Transverse colon (tissue), 4 donors: ENCODE data around the gene CDK5.
"Not testable (repeated sequence)": the region's sequence is repeated elsewhere in the genome, so short reads cannot be mapped to it uniquely, and the experiment has no call there.

ENCODE experiments used
- CTCF ChIP-seq, 5 experiments: fragments of 200-600 bp in 3 of 5; fragments of 450-650 bp in 2 of 5; sonication (generic) in 3 of 5; IDR thresholded peaks; 1 replicate in 2 of 5; 2 replicates in 3 of 5; pipeline ENCODE4 v1.5.1; 2016 to 2017; ENCODE audit warnings: antibody characterized with exemption in 5 of 5, inconsistent platforms in 3 of 5, mild to moderate bottlenecking in 2 of 5, moderate library complexity in 1 of 5
- EP300 ChIP-seq: sonication (generic); formaldehyde crosslinking; IDR thresholded peaks from one replicate; pipeline ENCODE4 v1.6.1; 2017; ENCODE audit warnings: antibody characterized with exemption, low read depth
- POLR2A ChIP-seq: fragments of 450-650 bp; IDR thresholded peaks from one replicate; pipeline ENCODE4 v1.6.1; 2016; ENCODE audit warnings: antibody characterized with exemption, mild to moderate bottlenecking, moderate library complexity
- POLR2AphosphoS5 ChIP-seq, 3 donors: sonication (generic); formaldehyde crosslinking; IDR thresholded peaks; one replicate each; pipeline ENCODE4 v1.6.1; 2016; ENCODE audit warnings: antibody characterized with exemption in 3 of 3

- not testable (repeated sequence) for TF ChIP-seq POLR2A; CTCF (IDR thresholded peaks at IDR 0.05); POLR2AphosphoS5 (IDR thresholded peaks at IDR 0.05); EP300
Observed at GRCh38 chr7:151026771-151027727, 30.6 kb downstream of the CDK5 start.
